ENCODE measurements around the gene RBP2.

DNA sequence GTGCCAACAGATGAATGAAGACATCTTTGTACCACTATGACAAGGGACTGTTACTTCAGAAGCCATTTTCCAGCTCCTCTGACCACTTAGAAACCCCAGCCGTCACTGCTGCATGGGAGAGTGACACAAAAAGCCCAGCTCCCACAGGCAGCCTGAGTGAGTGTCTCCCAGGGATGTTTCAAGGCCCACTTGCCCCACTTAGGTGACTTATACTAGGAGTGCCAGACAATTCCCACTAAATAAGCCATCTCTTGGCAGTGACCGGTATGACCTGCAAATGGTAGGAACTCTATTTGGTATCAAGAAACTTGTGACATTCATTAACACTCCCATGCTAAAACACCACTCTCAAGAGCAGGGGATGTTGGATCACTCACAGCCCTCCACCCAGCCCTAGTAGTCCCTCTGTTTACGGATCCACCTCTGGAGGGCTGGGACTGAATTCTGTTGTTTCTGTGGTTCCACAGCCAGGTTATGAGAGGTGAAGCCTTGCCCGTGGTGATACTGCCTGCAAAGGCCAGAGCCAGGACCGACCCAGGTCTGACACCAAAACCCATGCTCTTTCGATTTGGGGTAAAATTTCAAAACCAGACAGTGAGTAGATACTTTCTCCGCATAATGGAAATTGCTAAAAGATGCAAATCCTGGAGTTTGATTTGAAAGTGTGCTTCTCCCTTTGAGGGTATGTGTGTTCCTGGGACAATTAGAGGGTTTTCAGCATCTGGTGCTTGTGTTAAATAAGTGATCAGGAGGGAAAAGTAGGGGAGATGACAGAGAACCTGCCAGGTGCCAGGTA lies 48.7 kb upstream of the RBP2 start:
- TF ChIP-seq, protein P1, sequence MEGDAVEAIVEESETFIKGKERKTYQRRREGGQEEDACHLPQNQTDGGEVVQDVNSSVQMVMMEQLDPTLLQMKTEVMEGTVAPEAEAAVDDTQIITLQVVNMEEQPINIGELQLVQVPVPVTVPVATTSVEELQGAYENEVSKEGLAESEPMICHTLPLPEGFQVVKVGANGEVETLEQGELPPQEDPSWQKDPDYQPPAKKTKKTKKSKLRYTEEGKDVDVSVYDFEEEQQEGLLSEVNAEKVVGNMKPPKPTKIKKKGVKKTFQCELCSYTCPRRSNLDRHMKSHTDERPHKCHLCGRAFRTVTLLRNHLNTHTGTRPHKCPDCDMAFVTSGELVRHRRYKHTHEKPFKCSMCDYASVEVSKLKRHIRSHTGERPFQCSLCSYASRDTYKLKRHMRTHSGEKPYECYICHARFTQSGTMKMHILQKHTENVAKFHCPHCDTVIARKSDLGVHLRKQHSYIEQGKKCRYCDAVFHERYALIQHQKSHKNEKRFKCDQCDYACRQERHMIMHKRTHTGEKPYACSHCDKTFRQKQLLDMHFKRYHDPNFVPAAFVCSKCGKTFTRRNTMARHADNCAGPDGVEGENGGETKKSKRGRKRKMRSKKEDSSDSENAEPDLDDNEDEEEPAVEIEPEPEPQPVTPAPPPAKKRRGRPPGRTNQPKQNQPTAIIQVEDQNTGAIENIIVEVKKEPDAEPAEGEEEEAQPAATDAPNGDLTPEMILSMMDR (IDR thresholded peaks at IDR 0.05) = no peak
- TF ChIP-seq POLR2AphosphoS5 (IDR thresholded peaks at IDR 0.05) = no peak
- no peak for TF ChIP-seq POLR2A (IDR thresholded peaks at IDR 0.05)
